ENCODE measurements around the gene FADS3. TPM values are rescaled to one million over a fixed set of nuclear protein-coding genes. Genes with fewer than 3 reads are reported as not detected.
A peak's percentile ranks its signal among the peaks of the same experiment; 100 is the strongest.

Gene FADS3
- total and polyA plus RNA-seq, 9 of the 15 experiments (the other 6 are each of a cell fraction or from before 2014, with no cell fraction given), result 0.97 to 148 (median 92.7) TPM

GRCh38 chr11:61919705-61920631 lies 28.6 kb upstream of the FADS3 start (continued):
- TF ChIP-seq ZNF398 (CRISPR knock-in tag; IDR thresholded peaks at IDR 0.05) (no peak), ZNF134 (CRISPR knock-in tag; conservative IDR thresholded peaks at IDR 0.05) (no peak), ZFP1 (CRISPR knock-in tag; IDR thresholded peaks at IDR 0.05) (no peak), CHCHD3 (CRISPR knock-in tag; IDR thresholded peaks at IDR 0.05) (no peak), ZBTB17 (CRISPR knock-in tag; IDR thresholded peaks at IDR 0.05) (peak; percentile 48; the same call in 1 of the 2 replicates), STAT5A (IDR thresholded peaks at IDR 0.05; ENCODE audit: borderline replicate concordance, low read length) (peak; percentile 81), FOXK1 (CRISPR knock-in tag; IDR thresholded peaks at IDR 0.05; ENCODE audit: borderline replicate concordance) (no peak), GMEB1 (CRISPR knock-in tag; IDR thresholded peaks at IDR 0.05) (no peak), HMGXB4 (CRISPR knock-in tag; IDR thresholded peaks at IDR 0.05) (peak; percentile 67; the same call in 1 of the 2 replicates), JUND (IDR thresholded peaks at IDR 0.05; ENCODE audit: borderline replicate concordance, low read depth, low read length) (peak; percentile 70; the same call in 1 of the 2 replicates), JUND (tag; IDR thresholded peaks at IDR 0.05; ENCODE audit: borderline replicate concordance, low read depth, low read length) (peak; percentile 59; the same call in 1 of the 3 replicates), ZBTB43 (CRISPR knock-in tag; IDR thresholded peaks at IDR 0.05) (no peak), ZBTB8A (IDR thresholded peaks at IDR 0.05; ENCODE audit: partially characterized antibody) (no peak), ILK (tag; IDR thresholded peaks at IDR 0.05; ENCODE audit: borderline replicate concordance, low read depth) (no peak), ZBTB49 (CRISPR knock-in tag; IDR thresholded peaks at IDR 0.05; ENCODE audit: borderline replicate concordance) (no peak), GABPB2 (CRISPR knock-in tag; conservative IDR thresholded peaks at IDR 0.05) (no peak), TSC22D4 (tag; IDR thresholded peaks at IDR 0.05) (no peak)

Data from K562 (cell line).